GM18909 (cell line): ENCODE results near the gene PRC1.
"Not testable (repeated sequence)": the region's sequence is repeated elsewhere in the genome, so short reads cannot be mapped to it uniquely, and the experiment has no call there.

Experiments used
- ATAC-seq: cut with Tn5 transposase; IDR thresholded peaks from one replicate; pipeline ENCODE4 v1.9.1; 2021; ENCODE audit warnings: mild to moderate bottlenecking; ENCODE audit not compliant: unreplicated experiment, poor library complexity

PRC1 gene

GRCh38 chr15:90994417-90995311 is at the start of gene PRC1:
PRC1 (minus strand) TSS chr15:90994535; CDS start chr15:90994417, 118 bp downstream.
- ATAC-seq: peak; percentile 96

GRCh38 chr15:91043202-91043874 is 49.0 kb upstream of the PRC1 start:
- no peak for ATAC-seq

- ATAC-seq: no peak
Observed at GRCh38 chr15:91040856-91041255, 46.5 kb upstream of the PRC1 start.

- no peak for ATAC-seq
Observed at GRCh38 chr15:91039996-91040395, 45.7 kb upstream of the PRC1 start.

GRCh38 chr15:91032919-91033803 is 38.8 kb upstream of the PRC1 start:
- no peak for ATAC-seq

- ATAC-seq: no peak
Observed at GRCh38 chr15:91031796-91032195, 37.5 kb upstream of the PRC1 start.

GRCh38 chr15:91027677-91028076 is 33.3 kb upstream of the PRC1 start:
- no peak for ATAC-seq

GRCh38 chr15:91023720-91024119 is 29.4 kb upstream of the PRC1 start:
- no peak for ATAC-seq

- ATAC-seq: peak; percentile 28
Observed at GRCh38 chr15:91022832-91023129, 28.4 kb upstream of the PRC1 start.

- peak; percentile 75 for ATAC-seq
Observed at GRCh38 chr15:91022075-91022831, 27.9 kb upstream of the PRC1 start, which contains the start of gene VPS33B. VPS33B (minus strand) TSS chr15:91022594; CDS start chr15:91022249, 345 bp downstream.

GRCh38 chr15:91021516-91022074 is 27.3 kb upstream of the PRC1 start:
- peak; percentile 8 for ATAC-seq

- no peak for ATAC-seq
Observed at GRCh38 chr15:91018158-91018557, 23.8 kb upstream of the PRC1 start.

- no peak for ATAC-seq
Observed at GRCh38 chr15:91017716-91018115, 23.4 kb upstream of the PRC1 start.

GRCh38 chr15:91013701-91014100 is 19.4 kb upstream of the PRC1 start:
- not testable (repeated sequence) for ATAC-seq

GRCh38 chr15:91007266-91007665 is 12.9 kb upstream of the PRC1 start:
- ATAC-seq: no peak

- ATAC-seq: no peak
Observed at GRCh38 chr15:91001209-91001608, 6.9 kb upstream of the PRC1 start.

- no peak for ATAC-seq
Observed at GRCh38 chr15:90998737-90999136, 4.4 kb upstream of the PRC1 start.

GRCh38 chr15:90994059-90994416 is 297 bp downstream of the PRC1 start:
- ATAC-seq: peak; percentile 11

GRCh38 chr15:90991587-90992285 is 2.6 kb downstream of the PRC1 start:
- ATAC-seq: no peak
